Body of pancreas (tissue), 4 donors: ENCODE results near the gene FADS3. TPM values are rescaled to one million over a fixed set of nuclear protein-coding genes. Genes with fewer than 3 reads are reported as not detected.
A peak's percentile ranks its signal among the peaks of the same experiment; 100 is the strongest.

Source experiments
- ATAC-seq: fragments of 150-250 bp; one replicate; pipeline ENCODE4 v1.9.1; 2016
- DNase-seq, 4 donors: peaks; one replicate each; pipeline ENCODE4 v3.0.0-alpha.2; 2019
- H3K27ac ChIP-seq, 4 donors: fragments of 200-600 bp; sonication (generic); 1 replicate in 3 of 4; 2 replicates in 1 of 4; pipeline versions ENCODE4 v1.5.1 to v1.6.1; 2016 to 2019; ENCODE audit warnings: mild to moderate bottlenecking in 1 of 4, mixed read lengths in 1 of 4, moderate library complexity in 1 of 4
- H3K27me3 ChIP-seq, 2 donors: fragments of 200-600 bp; sonication (generic); one replicate each; pipeline ENCODE4 v1.6.0; 2016; ENCODE audit warnings: mild to moderate bottlenecking in 1 of 2
- H3K36me3 ChIP-seq, 2 donors: fragments of 200-600 bp; sonication (generic); replicated peaks in 1 of 2; 2 replicates each; pipeline ENCODE4 v1.5.1; 2016; ENCODE audit warnings: low read depth in 2 of 2; ENCODE audit not compliant: insufficient read depth in 1 of 2
- H3K4me1 ChIP-seq: fragments of 200-600 bp; sonication (generic); one replicate; pipeline ENCODE4 v1.6.0; 2016
- H3K4me3 ChIP-seq, 2 donors: fragments of 200-600 bp; sonication (generic); 1 replicate in 1 of 2; 2 replicates in 1 of 2; pipeline ENCODE4 v1.5.1; 2016 to 2019
- H3K9me3 ChIP-seq, 3 donors: fragments of 200-600 bp; sonication (generic); 1 replicate in 2 of 3; 2 replicates in 1 of 3; pipeline ENCODE4 v1.5.1; 2016
- CTCF ChIP-seq, 7 experiments: fragments of 450-650 bp in 4 of 7; fragments of 200-600 bp in 3 of 7; sonication (generic) in 3 of 7; IDR thresholded peaks; one replicate each; pipeline ENCODE4 v1.5.1; 2016 to 2019; ENCODE audit warnings: antibody characterized with exemption in 7 of 7
- POLR2A ChIP-seq, 3 donors: fragments of 450-650 bp; IDR thresholded peaks; one replicate each; pipeline ENCODE4 v1.6.1; 2016; ENCODE audit warnings: antibody characterized with exemption in 3 of 3, mild to moderate bottlenecking in 2 of 3
- WGBS, 2 donors: methylation state at CpG; one replicate each; pipeline ENCODE4 v1.1.5; 2017; 5-methylcytosine and 5-hydroxymethylcytosine counted together
- intact Hi-C: fragments of 100-400 bp; cut with DNase I; formaldehyde crosslinking; loops from one replicate; pipeline ENCODE4 v1.15.1; 2023
- total RNA-seq, 2 donors: library from RNA; depleted of rRNA; stranded (reverse); fragments of >200 nt; gene quantifications; one replicate each; pipeline ENCODE4 v1.1.0, GENCODE V29; 2016

Gene FADS3
- total RNA-seq, 2 donors from 2014 or later, result 30.9 to 33.0 TPM

- H3K9me3 ChIP-seq, result no peaks in the 10 kb centered on the region
- peaks cover 17% of the 10 kb centered on the region for H3K4me1 ChIP-seq
- no peak overlapping the region for H3K27ac ChIP-seq
- intact Hi-C loops, result no loop called here
- H3K36me3 ChIP-seq, result no peaks in the 10 kb centered on the region
- H3K27me3 ChIP-seq, result no peaks in the 10 kb centered on the region
- TF ChIP-seq CTCF (IDR thresholded peaks at IDR 0.05) (no peak), POLR2A (IDR thresholded peaks at IDR 0.05) (no peak)
- ATAC-seq (no peak), DNase-seq (no peak)
- no peak overlapping the region for H3K4me3 ChIP-seq
- 59 to 63% methylated on average over 5 of the region's 5 CpGs for WGBS, 2 donors
These were observed 2.6 kb upstream of the FADS3 start for GRCh38 chr11:61893981-61894380.

GRCh38 chr11:61892085-61892370, 683 bp upstream of the FADS3 start:
- no peak for TF ChIP-seq POLR2A (IDR thresholded peaks at IDR 0.05)
- no peak for TF ChIP-seq CTCF (IDR thresholded peaks at IDR 0.05)
- Histone ChIP-seq H3K4me1 (peaks cover 23% of the 10 kb centered on the region), H3K4me3 (peak overlapping the region; percentile 14 to 34), H3K27ac (peak overlapping the region in 3 of 4 donors; percentile 64 to 85 (median 80)), H3K36me3 (no peaks in the 10 kb centered on the region), H3K27me3 (no peaks in the 10 kb centered on the region), H3K9me3 (no peaks in the 10 kb centered on the region)
- intact Hi-C loops, result no loop called here
- no peak for ATAC-seq
- DNase-seq, result no peak
- 10% methylated on average over 11 to 12 of the region's 12 CpGs for WGBS, 2 donors

GRCh38 chr11:61890529-61891330, 615 bp downstream of the FADS3 start:
- Histone ChIP-seq H3K4me3 (peak overlapping the region; percentile 68 to 75), H3K27ac (peak overlapping the region; percentile 41 to 85 (median 72)), H3K36me3 (no peaks in the 10 kb centered on the region), H3K27me3 (no peaks in the 10 kb centered on the region), H3K9me3 (no peaks in the 10 kb centered on the region), H3K4me1 (peaks cover 23% of the 10 kb centered on the region)
- TF ChIP-seq CTCF (IDR thresholded peaks at IDR 0.05) (peak in 4 of 7 experiments; percentile 4 to 26 (median 15)), POLR2A (IDR thresholded peaks at IDR 0.05) (peak in 2 of 3 donors; percentile 43 to 51)
- peak; percentile 47 to 74 (median 55) for DNase-seq
- 2% methylated on average over 20 of the region's 38 CpGs; no CpG with 5 or more reads in 1 of the 2 donors for WGBS, 2 donors
- ATAC-seq, result peak; percentile 45
- intact Hi-C loops, result no loop called here

- Histone ChIP-seq H3K4me1 (peaks cover 23% of the 10 kb centered on the region), H3K9me3 (no peaks in the 10 kb centered on the region), H3K27me3 (no peaks in the 10 kb centered on the region), H3K36me3 (no peaks in the 10 kb centered on the region), H3K4me3 (no peak overlapping the region), H3K27ac (no peak overlapping the region)
- no peak for TF ChIP-seq POLR2A (IDR thresholded peaks at IDR 0.05)
- TF ChIP-seq CTCF (IDR thresholded peaks at IDR 0.05), result no peak
- ATAC-seq, result no peak
- no peak for DNase-seq
- 94 to 96% methylated on average over 10 of the region's 10 CpGs for WGBS, 2 donors
- intact Hi-C loops, result no loop called here
These were observed 1.5 kb downstream of the FADS3 start for GRCh38 chr11:61889831-61890230.

- Histone ChIP-seq H3K4me1 (peaks cover 23% of the 10 kb centered on the region), H3K4me3 (no peak overlapping the region), H3K9me3 (no peaks in the 10 kb centered on the region), H3K27me3 (no peaks in the 10 kb centered on the region), H3K27ac (peak overlapping the region in 3 of 4 donors; percentile 30 to 63 (median 57)), H3K36me3 (no peaks in the 10 kb centered on the region)
- 89 to 94% methylated on average over 9 to 12 of the region's 12 CpGs for WGBS, 2 donors
- TF ChIP-seq CTCF (IDR thresholded peaks at IDR 0.05), result no peak
- TF ChIP-seq POLR2A (IDR thresholded peaks at IDR 0.05), result no peak
- ATAC-seq, result no peak
- DNase-seq, result no peak
- intact Hi-C loops, result no loop called here
These were observed 2.8 kb downstream of the FADS3 start for GRCh38 chr11:61888590-61888989.
